ENCODE results near the gene CAMSAP3. TPM values are rescaled to one million over a fixed set of nuclear protein-coding genes. Genes with fewer than 3 reads are reported as not detected.
A peak's percentile ranks its signal among the peaks of the same experiment; 100 is the strongest.

The CAMSAP3 gene
- polyA plus RNA-seq, 12 donors = 0.06 to 8.8 (median 0.33) TPM; not detected in 2

GRCh38 chr19:7644550-7644877, 48.9 kb downstream of the CAMSAP3 start:
- no peak for DNase-seq

- DNase-seq = no peak
These were observed 49.5 kb downstream of the CAMSAP3 start for GRCh38 chr19:7645163-7645562.

GRCh38 chr19:7645656-7646425, 50.2 kb downstream of the CAMSAP3 start:
- no peak for DNase-seq

- no peak for DNase-seq
These were observed 50.7 kb downstream of the CAMSAP3 start for GRCh38 chr19:7646426-7646700.

- DNase-seq = no peak
These were observed 51.5 kb downstream of the CAMSAP3 start for GRCh38 chr19:7647156-7647555.

- no peak for DNase-seq
These were observed 52.8 kb downstream of the CAMSAP3 start for GRCh38 chr19:7648265-7649014.

GRCh38 chr19:7650148-7650547, 54.5 kb downstream of the CAMSAP3 start:
- no peak for DNase-seq

- DNase-seq = peak; percentile 82
These were observed 56.5 kb downstream of the CAMSAP3 start for GRCh38 chr19:7652061-7652641.

- no peak for DNase-seq
These were observed 58.7 kb downstream of the CAMSAP3 start for GRCh38 chr19:7654401-7654800.

GRCh38 chr19:7655581-7655980, 59.9 kb downstream of the CAMSAP3 start:
- no peak for DNase-seq

- DNase-seq = no peak
These were observed 61.6 kb downstream of the CAMSAP3 start for GRCh38 chr19:7657131-7657751.

- DNase-seq = no peak
These were observed 62.6 kb downstream of the CAMSAP3 start for GRCh38 chr19:7658219-7658686.

GRCh38 chr19:7661744-7662538, 66.3 kb downstream of the CAMSAP3 start:
- DNase-seq = no peak

GRCh38 chr19:7662657-7663056, 67.0 kb downstream of the CAMSAP3 start:
- DNase-seq = no peak

GRCh38 chr19:7663706-7664105, 68.0 kb downstream of the CAMSAP3 start:
- no peak for DNase-seq

GRCh38 chr19:7665076-7665475, 69.4 kb downstream of the CAMSAP3 start:
- peak; percentile 79 for DNase-seq

Other genes starting within 250 kb of the CAMSAP3 start
- gene ARHGEF18, start 246.9 kb upstream of the CAMSAP3 start, polyA plus RNA-seq (ENCODE audit: insufficient read length in 12 of 12) = 10 to 100 TPM in 10 of 12 donors, 1 to 10 TPM in 1, not detected in 1; 8.5 to 20.9 (median 13.9) TPM
- gene PEX11G, start 106.8 kb upstream of the CAMSAP3 start, polyA plus RNA-seq (ENCODE audit: insufficient read length in 12 of 12) = 1 to 10 TPM in 10 of 12 donors, not detected in 2; 1.9 to 3.1 (median 2.3) TPM
- gene ZNF358, start 79.8 kb upstream of the CAMSAP3 start, polyA plus RNA-seq (ENCODE audit: insufficient read length in 12 of 12) = 10 to 100 TPM in 11 of 12 donors, not detected in 1; 30.7 to 89.4 (median 36.4) TPM
- 10 to 100 TPM in 10 of 12 donors, 1 to 10 TPM in 1, not detected in 1; 9.7 to 16.7 (median 10.8) TPM for gene MCOLN1, start 73.2 kb upstream of the CAMSAP3 start, polyA plus RNA-seq (ENCODE audit: insufficient read length in 12 of 12)
- gene PNPLA6, start 60.1 kb upstream of the CAMSAP3 start, polyA plus RNA-seq (ENCODE audit: insufficient read length in 12 of 12) = 10 to 100 TPM in 11 of 12 donors, not detected in 1; 19.3 to 47.1 (median 24.1) TPM
- gene XAB2, start 33.7 kb downstream of the CAMSAP3 start, polyA plus RNA-seq (ENCODE audit: insufficient read length in 12 of 12) = 10 to 100 TPM in 11 of 12 donors, not detected in 1; 17.4 to 32.6 (median 20.7) TPM
- gene PET100, start 33.9 kb downstream of the CAMSAP3 start, polyA plus RNA-seq (ENCODE audit: insufficient read length in 12 of 12) = 10 to 100 TPM in 11 of 12 donors, not detected in 1; 46.7 to 76.9 (median 63.3) TPM
- under 1 TPM in 3 of 12 donors, not detected in 9; 0.16 to 0.66 (median 0.40) TPM for gene PCP2, start 37.9 kb downstream of the CAMSAP3 start, polyA plus RNA-seq (ENCODE audit: insufficient read length in 12 of 12)
- gene STXBP2, start 41.2 kb downstream of the CAMSAP3 start, polyA plus RNA-seq (ENCODE audit: insufficient read length in 12 of 12) = 10 to 100 TPM in 2 of 12 donors, 1 to 10 TPM in 9, not detected in 1; 2.9 to 31.2 (median 4.1) TPM
- 1 to 10 TPM in 10 of 12 donors, not detected in 2; 1.2 to 6.2 (median 1.8) TPM for gene RETN, start 73.2 kb downstream of the CAMSAP3 start, polyA plus RNA-seq (ENCODE audit: insufficient read length in 12 of 12)
- gene MCEMP1, start 81.2 kb downstream of the CAMSAP3 start, polyA plus RNA-seq (ENCODE audit: insufficient read length in 12 of 12) = under 1 TPM in 6 of 12 donors, not detected in 6; 0.11 to 0.94 (median 0.26) TPM
- 10 to 100 TPM in 11 of 12 donors, not detected in 1; 24.1 to 50.8 (median 29.3) TPM for gene TRAPPC5, start 85.0 kb downstream of the CAMSAP3 start, polyA plus RNA-seq (ENCODE audit: insufficient read length in 12 of 12)
- gene FCER2, start 106.3 kb downstream of the CAMSAP3 start, polyA plus RNA-seq (ENCODE audit: insufficient read length in 12 of 12) = 1 to 10 TPM in 1 of 12 donors, under 1 TPM in 9, not detected in 2; 0.27 to 1.8 (median 0.43) TPM
- gene CLEC4G, start 136.2 kb downstream of the CAMSAP3 start, polyA plus RNA-seq (ENCODE audit: insufficient read length in 12 of 12) = under 1 TPM in 5 of 12 donors, not detected in 7; 0.19 to 0.47 (median 0.24) TPM
- gene CD209, start 151.7 kb downstream of the CAMSAP3 start, polyA plus RNA-seq (ENCODE audit: insufficient read length in 12 of 12) = 1 to 10 TPM in 11 of 12 donors, not detected in 1; 2.2 to 6.3 (median 3.5) TPM
- 1 to 10 TPM in 1 of 12 donors, under 1 TPM in 3, not detected in 8; 0.13 to 1.1 (median 0.40) TPM for gene CLEC4M, start 167.4 kb downstream of the CAMSAP3 start, polyA plus RNA-seq (ENCODE audit: insufficient read length in 12 of 12)
- 10 to 100 TPM in 11 of 12 donors, not detected in 1; 10.6 to 15.6 (median 12.4) TPM for gene EVI5L, start 234.4 kb downstream of the CAMSAP3 start, polyA plus RNA-seq (ENCODE audit: insufficient read length in 12 of 12)

Data from muscle of arm (tissue), 12 donors.